Smooth muscle cell (in vitro differentiated cells): ENCODE measurements around the gene DDHD1. TPM values are rescaled to one million over a fixed set of nuclear protein-coding genes. Genes with fewer than 3 reads are reported as not detected.
A peak's percentile ranks its signal among the peaks of the same experiment; 100 is the strongest.

Experiments
- DNase-seq: peaks from one replicate; lab custom pipeline; 2025; ENCODE audit not compliant: unreplicated experiment; lab: John Stamatoyannopoulos, UW
- H2AFZ ChIP-seq: fragments of 200-600 bp; sonication (generic); 2 replicates; pipeline ENCODE4 v1.6.0; 2016; ENCODE audit warnings: antibody characterized with exemption, low read depth, mild to moderate bottlenecking
- H3F3A ChIP-seq: fragments of 200-600 bp; sonication (generic); 2 replicates; pipeline ENCODE4 v1.6.0; 2017; ENCODE audit warnings: antibody characterized with exemption, low read depth
- H3K27ac ChIP-seq: fragments of 200-600 bp; sonication (generic); 2 replicates; pipeline ENCODE4 v1.5.1; 2016; ENCODE audit warnings: low read depth, mild to moderate bottlenecking
- H3K27me3 ChIP-seq: fragments of 200-600 bp; sonication (generic); 2 replicates; pipeline ENCODE4 v1.6.1; 2016; ENCODE audit warnings: low read depth, mild to moderate bottlenecking
- H3K36me3 ChIP-seq: fragments of 200-600 bp; sonication (generic); 2 replicates; pipeline ENCODE4 v1.5.1; 2016; ENCODE audit warnings: low read depth
- H3K4me1 ChIP-seq: fragments of 200-600 bp; sonication (generic); 2 replicates; pipeline ENCODE4 v1.5.1; 2016; ENCODE audit warnings: low read depth
- H3K4me2 ChIP-seq: fragments of 200-600 bp; sonication (generic); 2 replicates; pipeline ENCODE4 v1.6.0; 2016; ENCODE audit warnings: mild to moderate bottlenecking
- H3K4me3 ChIP-seq: fragments of 200-600 bp; sonication (generic); 2 replicates; pipeline ENCODE4 v1.5.1; 2016; ENCODE audit warnings: mild to moderate bottlenecking
- H3K79me2 ChIP-seq: fragments of 200-600 bp; sonication (generic); 2 replicates; pipeline ENCODE4 v1.6.0; 2016; ENCODE audit warnings: low read depth, mild to moderate bottlenecking
- H3K9ac ChIP-seq: fragments of 200-600 bp; sonication (generic); 2 replicates; pipeline ENCODE4 v1.6.0; 2016; ENCODE audit warnings: low read depth
- H3K9me3 ChIP-seq: fragments of 200-600 bp; sonication (generic); replicated peaks from 2 replicates; pipeline ENCODE4 v1.5.1; 2016; ENCODE audit warnings: low read depth
- H4K20me1 ChIP-seq: fragments of 200-600 bp; sonication (generic); 2 replicates; pipeline ENCODE4 v1.6.0; 2016; ENCODE audit warnings: low read depth
- CTCF ChIP-seq: fragments of 200-600 bp; sonication (generic); IDR thresholded peaks from 2 replicates; pipeline ENCODE4 v1.5.1; 2017; ENCODE audit warnings: borderline replicate concordance, mild to moderate bottlenecking, antibody characterized with exemption; ENCODE audit not compliant: insufficient read depth, poor library complexity, severe bottlenecking
- WGBS: methylation state at CpG from one replicate; pipeline ENCODE4 v1.1.7; 2016; ENCODE audit warnings: low lambda C conversion rate; 5-methylcytosine and 5-hydroxymethylcytosine counted together
- polyA plus RNA-seq: library from polyadenylated mRNA; unstranded; fragments of >200 nt; fragmentation: Nextera tagmentation; extraction: Ambion mirVana; gene quantifications from 2 replicates; pipeline ENCODE4 v1.2.1, GENCODE V29; 2016
- total RNA-seq: library from RNA; depleted of rRNA; stranded (reverse); fragments of >200 nt; gene quantifications from 2 replicates; pipeline ENCODE4 v1.2.3, GENCODE V29; 2014

DDHD1 gene
- total and polyA plus RNA-seq, 2 experiments from 2014 or later = 4.0 to 7.8 TPM

- TF ChIP-seq CTCF = no peak
- Histone ChIP-seq H3K4me3 (no peak overlapping the region), H3K27me3 (no peaks in the 10 kb centered on the region), H3K9me3 (no peaks in the 10 kb centered on the region), H2AFZ (no peak overlapping the region), H3F3A (no peaks in the 10 kb centered on the region), H3K36me3 (no peaks in the 10 kb centered on the region), H3K4me1 (no peaks in the 10 kb centered on the region), H3K4me2 (peak overlapping the region; percentile 9), H3K9ac (no peak overlapping the region), H3K27ac (no peak overlapping the region), H3K79me2 (no peaks in the 10 kb centered on the region), H4K20me1 (no peaks in the 10 kb centered on the region)
- no peak for DNase-seq
- WGBS = 43% methylated on average over 2 of the region's 2 CpGs
These were observed 98.7 kb downstream of the DDHD1 start for GRCh38 chr14:53054457-53054856.

- TF ChIP-seq CTCF = no peak
- Histone ChIP-seq H3K4me3 (no peak overlapping the region), H3K9ac (no peak overlapping the region), H3K4me1 (peaks cover 6% of the 10 kb centered on the region), H3K27ac (no peak overlapping the region), H3K27me3 (no peaks in the 10 kb centered on the region), H4K20me1 (no peaks in the 10 kb centered on the region), H3K9me3 (no peaks in the 10 kb centered on the region), H3K4me2 (no peak overlapping the region), H3K36me3 (no peaks in the 10 kb centered on the region), H3K79me2 (no peaks in the 10 kb centered on the region), H3F3A (peaks cover 10% of the 10 kb centered on the region), H2AFZ (no peak overlapping the region)
- WGBS = 91% methylated on average over 2 of the region's 2 CpGs
- DNase-seq = no peak
These were observed 104.5 kb downstream of the DDHD1 start for GRCh38 chr14:53048631-53049030.

- H4K20me1 ChIP-seq = no peaks in the 10 kb centered on the region
- no peaks in the 10 kb centered on the region for H3K27me3 ChIP-seq
- H3K4me2 ChIP-seq = peak overlapping the region; percentile 47
- peaks cover 10% of the 10 kb centered on the region for H3F3A ChIP-seq
- WGBS = 47% methylated on average over 5 of the region's 5 CpGs
- H3K27ac ChIP-seq = peak overlapping the region; percentile 63
- H3K4me1 ChIP-seq = peaks cover 8% of the 10 kb centered on the region
- no peak overlapping the region for H3K9ac ChIP-seq
- no peak overlapping the region for H3K4me3 ChIP-seq
- H3K79me2 ChIP-seq = no peaks in the 10 kb centered on the region
- no peaks in the 10 kb centered on the region for H3K9me3 ChIP-seq
- no peak for TF ChIP-seq CTCF
- H2AFZ ChIP-seq = peak overlapping the region; percentile 63
- H3K36me3 ChIP-seq = no peaks in the 10 kb centered on the region
- no peak for DNase-seq
These were observed 105.6 kb downstream of the DDHD1 start for GRCh38 chr14:53047307-53048069.

GRCh38 chr14:53044486-53044885 is 108.6 kb downstream of the DDHD1 start:
- Histone ChIP-seq H3K27ac (peak overlapping the region; percentile 84), H3K4me3 (no peak overlapping the region), H3K9ac (no peak overlapping the region), H3F3A (peaks cover 10% of the 10 kb centered on the region), H3K4me2 (peak overlapping the region; percentile 57), H3K36me3 (no peaks in the 10 kb centered on the region), H3K4me1 (peaks cover 8% of the 10 kb centered on the region), H2AFZ (no peak overlapping the region), H3K9me3 (no peaks in the 10 kb centered on the region), H4K20me1 (no peaks in the 10 kb centered on the region), H3K79me2 (no peaks in the 10 kb centered on the region), H3K27me3 (no peaks in the 10 kb centered on the region)
- TF ChIP-seq CTCF = no peak
- 22% methylated on average over 2 of the region's 2 CpGs for WGBS
- DNase-seq = no peak
